HG02840 (cell line): ENCODE measurements around the gene RIMS4.

Source experiments
- ATAC-seq: cut with Tn5 transposase; IDR thresholded peaks from one replicate; pipeline ENCODE4 v1.9.1; 2021; ENCODE audit warnings: mild to moderate bottlenecking, moderate library complexity, moderate number of reproducible peaks; ENCODE audit not compliant: unreplicated experiment, low FRiP score

RIMS4 gene

DNA sequence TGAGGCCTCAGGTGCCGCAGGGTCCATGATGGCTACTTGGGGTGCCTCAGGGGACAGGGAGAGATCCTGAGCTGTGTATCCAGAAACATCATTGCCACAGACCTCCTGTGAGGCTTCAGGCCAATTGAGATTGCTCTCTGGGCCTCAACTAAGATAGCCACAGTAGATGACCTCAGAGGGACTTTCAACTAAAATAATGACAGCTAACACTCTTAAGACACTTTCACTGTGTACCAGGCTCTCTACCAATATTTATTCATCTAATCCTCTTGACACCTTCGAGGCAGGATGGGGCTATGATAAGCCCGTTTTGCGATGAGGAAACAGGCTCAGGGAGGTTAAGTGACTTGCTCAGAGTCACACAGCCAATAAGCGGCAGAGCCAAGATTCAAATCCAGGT is 10.7 kb downstream of the RIMS4 start:
- ATAC-seq, result no peak

DNA sequence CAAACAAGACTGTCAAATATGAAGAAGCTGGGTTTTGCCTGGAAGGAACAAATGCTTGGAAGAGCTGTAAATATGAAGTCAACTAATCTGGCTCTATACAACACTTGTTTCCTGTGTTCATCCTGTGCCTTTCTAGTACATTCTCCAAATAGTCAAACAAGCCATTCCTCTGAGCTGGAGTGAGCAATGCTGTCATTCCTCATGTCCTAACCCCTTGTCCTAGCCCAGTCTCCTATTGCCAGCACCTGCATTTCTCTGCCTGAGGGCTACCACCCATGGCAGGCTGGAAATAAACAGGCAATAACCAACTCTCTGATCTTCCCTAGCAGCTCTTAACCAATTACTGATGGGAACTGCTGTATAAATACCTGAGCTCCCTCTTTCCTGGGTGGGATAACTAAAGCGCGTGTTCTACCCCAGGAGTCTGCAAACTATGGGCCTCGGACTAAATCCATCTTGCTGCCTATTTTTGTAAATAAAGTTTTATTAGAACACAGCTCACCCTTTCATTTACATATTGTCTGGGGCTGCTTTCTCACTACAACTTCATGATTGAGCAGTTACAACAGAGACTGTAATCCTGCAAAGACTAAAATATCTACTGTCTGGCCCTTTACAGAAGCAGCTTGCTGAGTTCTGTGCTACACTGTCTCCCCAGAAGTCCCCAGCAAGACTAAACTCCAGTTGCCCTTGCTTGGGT is 13.4 kb downstream of the RIMS4 start:
- ATAC-seq, result no peak

DNA sequence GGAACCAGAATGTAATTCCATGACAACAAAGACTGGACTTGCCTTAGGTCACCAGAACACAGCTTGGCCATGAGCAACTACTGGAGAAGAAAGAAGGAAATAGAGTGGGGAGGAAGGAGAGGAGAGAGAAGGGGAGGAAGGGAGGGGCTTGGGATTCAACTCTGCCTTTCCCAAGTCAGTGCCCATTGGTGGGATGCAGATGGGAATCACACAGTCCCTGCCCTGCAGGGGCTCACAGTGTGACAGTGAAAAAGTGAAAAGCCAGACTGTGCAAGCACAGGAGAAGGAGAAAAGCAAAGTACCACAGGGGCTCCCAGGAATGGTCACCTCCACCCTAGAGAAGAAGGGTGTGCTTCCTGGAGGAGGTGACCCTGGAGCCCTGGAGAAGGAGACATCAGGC is 14.0 kb downstream of the RIMS4 start:
- no peak for ATAC-seq

DNA sequence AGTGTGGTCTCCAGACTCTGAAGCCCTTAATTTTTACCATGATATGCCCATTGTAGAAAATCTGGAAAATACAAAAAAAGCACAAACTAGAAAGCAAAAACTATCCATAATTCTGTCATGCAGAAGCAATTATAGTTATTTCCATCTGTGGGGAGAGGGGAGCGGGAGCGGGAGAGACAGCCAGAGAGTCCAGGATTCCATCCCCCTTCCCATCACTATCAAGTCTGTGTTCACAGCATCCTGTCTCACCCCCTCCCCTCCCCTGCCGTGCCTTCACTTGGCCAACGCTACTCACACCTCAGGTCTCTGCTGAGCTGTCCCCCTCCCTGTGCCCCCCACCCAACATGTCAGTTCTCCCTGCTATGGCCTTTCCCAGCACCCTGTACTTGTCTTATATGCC is 14.5 kb downstream of the RIMS4 start:
- ATAC-seq, result no peak

DNA sequence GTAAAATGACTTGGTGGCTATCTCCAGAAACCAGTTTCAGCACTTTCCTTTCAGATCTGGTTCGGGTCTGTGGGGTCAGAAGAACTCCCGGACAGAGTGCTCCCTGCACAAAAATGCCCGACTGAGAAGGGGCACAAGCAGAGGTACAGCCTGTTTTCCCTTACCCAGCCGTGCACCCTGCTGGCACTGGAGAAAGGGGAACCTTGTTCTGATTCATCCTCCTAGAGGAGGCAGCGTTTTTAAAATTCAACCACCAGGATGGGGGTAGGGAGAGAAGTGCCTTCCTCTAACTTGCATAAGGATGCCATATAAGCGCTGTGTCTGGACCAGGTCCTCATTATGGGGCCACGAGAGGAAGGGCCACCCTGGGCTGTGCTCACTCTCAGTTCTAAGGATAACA is 17.6 kb downstream of the RIMS4 start:
- ATAC-seq, result no peak

DNA sequence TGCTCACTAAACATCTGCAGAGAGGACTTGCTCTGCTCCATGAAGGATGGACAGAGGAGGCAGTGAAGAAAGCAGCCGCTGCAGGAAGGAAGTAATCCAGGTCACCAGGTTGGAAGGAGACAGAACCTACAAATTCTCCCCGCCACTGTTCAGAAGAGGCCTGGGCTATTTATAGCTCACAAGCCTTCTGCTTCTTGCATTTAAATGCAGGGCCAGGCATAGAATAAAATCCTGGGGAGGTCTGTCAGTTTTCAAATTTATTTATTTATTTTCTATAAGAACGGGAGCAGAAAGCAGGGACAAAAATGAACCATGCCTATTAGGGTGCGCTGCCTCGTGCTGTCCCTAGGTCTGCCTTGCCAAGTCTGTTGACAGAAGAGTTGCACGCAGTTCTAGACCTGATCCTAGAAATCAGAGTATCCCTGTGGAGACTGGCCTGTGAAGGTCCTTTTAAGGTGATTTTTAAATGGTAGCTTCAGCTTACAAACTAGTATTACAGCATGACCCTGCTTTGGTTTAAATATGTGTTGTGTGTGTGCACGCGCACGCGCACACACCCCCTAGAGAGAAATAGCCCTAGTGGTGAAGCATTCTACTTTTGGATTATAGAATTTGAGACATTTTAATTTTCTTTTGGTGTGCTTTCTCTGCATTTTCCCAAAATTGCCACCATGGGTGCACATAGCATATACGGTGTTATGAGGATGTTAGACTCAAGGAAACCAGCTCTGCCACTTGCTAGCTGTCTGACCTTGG is 19.5 kb downstream of the RIMS4 start:
- no peak for ATAC-seq

DNA sequence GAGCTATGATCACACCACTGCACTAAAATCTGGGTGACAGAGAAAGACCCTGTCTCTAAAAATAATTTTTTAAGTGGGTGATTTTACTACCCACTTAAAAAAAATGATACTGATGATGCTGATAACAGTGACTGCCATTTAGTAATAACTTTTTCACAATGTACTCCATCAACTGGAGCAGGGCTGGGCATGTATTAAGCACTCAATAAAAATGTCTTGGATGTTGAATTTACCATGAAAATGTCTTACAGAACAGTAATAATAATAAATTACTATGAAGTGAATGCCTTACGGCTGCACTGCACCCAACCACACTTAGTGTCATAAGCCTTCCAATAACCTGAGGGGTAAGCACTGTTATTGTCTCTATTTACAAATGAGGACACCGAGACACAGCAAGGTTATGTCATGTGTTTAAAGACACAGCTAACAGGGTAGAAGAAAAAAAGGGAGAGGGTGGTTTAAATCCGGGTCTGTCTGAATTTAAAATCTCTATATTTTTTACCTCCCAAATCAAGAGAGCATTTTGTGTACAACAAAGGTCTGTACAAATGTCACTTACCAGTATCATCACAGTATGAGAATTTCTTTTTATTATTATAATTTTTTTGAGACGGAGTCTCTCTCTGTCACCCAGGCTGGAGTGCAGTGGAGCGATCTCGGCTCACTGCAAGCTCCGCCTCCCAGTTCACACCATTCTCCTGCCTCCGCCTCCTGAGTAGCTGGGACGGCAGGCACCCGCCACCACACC is 21.5 kb downstream of the RIMS4 start:
- no peak for ATAC-seq

DNA sequence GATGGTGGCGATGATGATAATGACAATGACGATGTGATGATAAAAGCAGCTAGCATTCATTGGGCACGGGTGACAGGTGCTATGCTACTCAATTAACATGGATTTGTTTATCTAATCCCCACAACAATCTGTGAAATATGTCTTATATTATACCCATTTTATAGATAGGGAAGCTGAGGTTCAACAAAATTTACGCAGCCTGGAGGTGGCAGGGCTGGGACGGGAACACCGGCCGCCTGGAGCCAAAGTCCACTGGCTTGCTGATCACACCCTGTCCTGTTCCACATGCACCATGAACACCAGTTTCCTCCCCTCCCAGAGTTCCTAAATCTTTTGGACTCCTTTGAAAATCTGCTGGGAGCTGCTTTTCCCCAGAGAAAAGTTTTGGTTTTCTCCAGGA is 23.0 kb downstream of the RIMS4 start:
- ATAC-seq, result no peak

DNA sequence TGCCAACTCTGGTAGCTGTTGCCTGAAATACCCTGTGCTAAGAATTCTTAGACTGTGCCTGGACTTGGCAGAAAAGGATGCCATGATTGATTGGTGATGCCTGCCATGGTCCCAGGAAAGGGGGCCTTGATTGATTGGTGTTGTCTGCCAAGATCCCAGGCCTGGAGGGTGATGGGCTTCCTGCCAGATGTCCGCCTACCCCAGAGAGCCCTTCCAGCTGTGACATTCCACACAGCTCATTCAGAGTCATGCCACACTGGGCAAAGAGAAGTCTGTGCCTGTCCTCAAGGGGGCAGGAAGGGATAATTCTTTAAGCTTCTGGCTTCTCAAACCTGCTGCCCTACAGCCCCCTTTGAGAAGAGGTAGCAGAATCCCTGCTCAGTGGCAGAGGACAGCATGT is 24.6 kb downstream of the RIMS4 start:
- no peak for ATAC-seq

DNA sequence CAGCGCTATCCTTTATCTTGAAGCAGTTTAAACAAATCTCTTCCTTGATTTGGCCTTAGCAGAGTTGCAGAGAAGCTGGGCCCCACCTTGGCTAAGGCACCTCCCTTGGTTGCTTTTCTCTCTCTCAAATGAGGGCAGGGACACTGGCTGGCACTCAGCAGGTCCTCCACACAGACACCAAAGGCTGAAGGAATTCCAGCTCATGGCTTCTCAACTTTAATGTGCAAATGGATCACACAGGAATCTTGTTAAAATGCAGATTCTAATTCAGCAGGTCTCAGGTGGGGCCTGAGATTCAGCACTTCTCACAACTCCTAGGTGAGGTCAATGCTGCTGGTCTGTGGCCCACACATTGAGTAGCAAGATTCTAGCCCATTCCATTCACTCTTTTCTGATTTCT is 25.7 kb downstream of the RIMS4 start:
- ATAC-seq, result no peak

DNA sequence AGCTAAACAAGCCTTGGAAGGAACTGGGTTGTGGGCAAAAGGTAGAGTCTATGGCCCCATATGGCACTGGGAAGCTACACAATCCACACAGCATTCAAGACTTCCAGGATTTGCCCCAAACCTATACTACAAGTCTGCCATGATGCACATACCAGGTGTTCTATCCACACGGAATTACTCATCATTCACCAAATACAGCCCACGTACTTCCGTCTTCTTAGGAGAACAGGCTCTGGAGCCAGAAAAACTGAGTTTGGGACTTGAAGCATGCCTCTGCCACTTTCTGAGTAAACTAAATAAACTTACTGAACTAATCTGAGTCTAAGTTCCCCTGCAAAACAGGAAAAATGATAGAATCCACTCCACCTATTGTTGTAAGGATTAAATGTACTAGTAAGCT is 28.6 kb downstream of the RIMS4 start:
- no peak for ATAC-seq

DNA sequence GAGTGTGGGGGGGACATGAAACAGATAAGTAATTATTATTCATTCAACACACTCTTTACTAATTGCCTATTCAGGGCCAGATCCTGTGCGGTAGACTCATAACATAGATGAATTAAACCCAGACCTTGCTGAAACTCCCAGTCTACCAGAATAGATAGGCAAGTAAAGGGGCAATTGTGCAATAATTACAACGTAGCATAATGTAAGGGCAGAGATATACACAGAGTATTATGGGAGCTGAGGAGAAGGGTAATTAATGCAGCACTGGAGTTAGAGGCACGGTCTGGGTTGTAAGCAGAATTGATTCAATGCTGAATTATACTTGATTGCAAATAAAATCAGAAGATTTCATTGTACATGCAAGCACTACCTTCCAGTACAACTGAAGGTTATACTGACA is 29.2 kb downstream of the RIMS4 start:
- no peak for ATAC-seq

DNA sequence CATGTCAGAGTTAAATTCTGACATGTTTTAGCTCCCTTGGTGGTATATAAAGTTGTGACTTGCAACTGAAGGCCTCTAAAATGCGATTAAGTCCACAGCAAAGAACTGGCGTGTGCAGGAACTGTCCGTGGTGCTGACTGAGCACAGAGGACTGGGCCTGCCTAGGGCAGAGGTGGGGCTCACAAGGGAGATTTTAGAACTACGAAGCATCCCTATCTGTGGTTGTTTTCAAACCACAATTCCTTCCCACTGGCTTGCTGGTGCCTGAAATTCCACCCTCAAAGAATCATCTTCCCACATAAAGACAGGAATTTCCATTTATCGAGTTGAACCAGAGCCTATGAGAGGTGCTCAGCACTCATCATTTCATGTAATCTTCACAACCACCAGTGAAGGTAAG is 30.1 kb downstream of the RIMS4 start:
- ATAC-seq, result no peak

DNA sequence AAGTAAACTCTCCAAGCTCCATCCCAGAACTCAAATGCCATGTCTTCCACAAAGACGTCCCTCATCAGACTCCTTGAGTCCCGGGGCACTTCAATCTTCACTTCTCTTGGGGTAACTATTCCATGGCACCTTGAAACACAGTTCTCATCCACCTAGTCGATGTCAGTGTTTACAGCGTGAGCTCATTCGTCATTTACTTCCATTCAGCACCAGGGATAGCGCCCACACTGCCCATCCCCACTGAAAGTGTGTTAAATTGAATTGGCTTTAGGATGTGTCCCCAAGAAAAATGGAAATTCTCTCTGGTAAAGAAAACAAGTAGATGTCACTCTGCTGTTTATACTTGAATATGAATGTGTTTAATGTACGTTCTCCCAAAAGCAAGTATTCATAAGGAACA is 33.4 kb downstream of the RIMS4 start:
- no peak for ATAC-seq

DNA sequence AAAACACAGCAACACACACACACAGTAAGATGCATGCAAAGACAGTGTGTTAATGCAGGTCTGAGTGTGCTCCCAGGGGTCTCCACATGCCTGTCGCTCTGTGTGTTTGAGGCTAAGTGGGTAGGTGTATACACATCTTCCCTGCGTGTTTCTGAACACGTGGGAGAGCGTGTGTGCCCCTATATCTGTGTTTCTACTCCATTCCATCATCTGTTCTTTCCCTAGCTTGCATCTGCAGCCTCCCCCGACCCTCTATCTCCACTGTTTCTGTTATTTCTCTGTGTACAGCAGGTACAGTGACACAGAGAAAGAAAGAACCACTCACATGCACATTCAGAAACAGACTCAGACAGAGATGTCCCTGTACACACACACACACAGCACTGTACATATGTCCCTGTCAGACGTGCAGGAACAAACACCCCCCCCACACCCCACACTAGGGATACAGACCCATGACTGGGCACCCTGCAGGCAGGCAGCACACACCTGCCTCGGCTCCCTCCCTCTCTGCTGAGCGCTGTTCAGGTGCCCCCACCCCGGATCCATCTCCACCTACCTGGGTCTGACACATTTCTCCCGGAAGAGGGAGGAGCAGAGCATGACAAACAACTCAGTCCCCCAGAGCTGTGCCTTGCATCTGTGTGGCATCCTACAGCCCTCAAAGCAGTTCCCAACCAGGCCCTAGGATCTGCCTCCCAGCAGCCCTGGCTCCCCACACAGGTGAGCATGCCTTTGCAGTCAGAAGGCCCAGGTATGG is 37.1 kb downstream of the RIMS4 start:
- ATAC-seq, result no peak

DNA sequence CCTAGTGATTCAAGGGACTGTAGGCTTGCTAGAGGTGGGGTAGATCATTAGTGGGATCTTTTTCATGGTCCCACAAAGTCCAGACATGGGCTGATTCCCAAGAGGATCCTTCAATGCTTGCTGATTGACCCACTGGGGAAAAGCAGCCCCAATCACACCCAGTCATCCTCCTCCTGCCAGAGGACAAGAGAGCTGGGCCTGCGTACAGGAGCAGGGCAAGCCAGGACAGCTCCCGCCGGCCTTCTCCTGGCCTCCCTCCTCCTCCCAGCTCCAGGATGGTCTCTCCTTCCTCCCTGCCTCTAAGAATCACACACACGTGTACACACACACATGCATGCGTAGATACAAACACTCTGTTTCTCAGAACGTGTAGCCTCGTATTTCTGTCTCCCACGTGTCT is 37.7 kb downstream of the RIMS4 start:
- no peak for ATAC-seq

DNA sequence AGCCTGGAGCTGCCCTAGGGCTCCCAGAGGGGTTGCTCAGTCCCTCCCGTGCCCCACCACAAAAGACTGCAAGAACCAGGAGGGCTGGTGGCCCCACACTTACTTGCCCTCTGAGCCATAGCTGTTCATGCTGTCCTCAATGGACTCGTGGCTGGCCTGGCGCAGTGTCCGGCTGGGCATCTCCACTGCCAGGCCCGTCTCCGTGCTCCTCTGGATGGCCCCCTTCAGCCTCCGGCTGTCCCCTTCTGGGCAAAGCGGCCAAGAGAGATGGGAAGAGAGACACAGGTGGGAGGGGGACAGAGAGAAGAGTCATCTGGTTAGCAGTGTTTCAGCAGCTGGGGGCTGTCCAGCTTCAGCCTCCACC is 39.2 kb downstream of the RIMS4 start:
- no peak for ATAC-seq

DNA sequence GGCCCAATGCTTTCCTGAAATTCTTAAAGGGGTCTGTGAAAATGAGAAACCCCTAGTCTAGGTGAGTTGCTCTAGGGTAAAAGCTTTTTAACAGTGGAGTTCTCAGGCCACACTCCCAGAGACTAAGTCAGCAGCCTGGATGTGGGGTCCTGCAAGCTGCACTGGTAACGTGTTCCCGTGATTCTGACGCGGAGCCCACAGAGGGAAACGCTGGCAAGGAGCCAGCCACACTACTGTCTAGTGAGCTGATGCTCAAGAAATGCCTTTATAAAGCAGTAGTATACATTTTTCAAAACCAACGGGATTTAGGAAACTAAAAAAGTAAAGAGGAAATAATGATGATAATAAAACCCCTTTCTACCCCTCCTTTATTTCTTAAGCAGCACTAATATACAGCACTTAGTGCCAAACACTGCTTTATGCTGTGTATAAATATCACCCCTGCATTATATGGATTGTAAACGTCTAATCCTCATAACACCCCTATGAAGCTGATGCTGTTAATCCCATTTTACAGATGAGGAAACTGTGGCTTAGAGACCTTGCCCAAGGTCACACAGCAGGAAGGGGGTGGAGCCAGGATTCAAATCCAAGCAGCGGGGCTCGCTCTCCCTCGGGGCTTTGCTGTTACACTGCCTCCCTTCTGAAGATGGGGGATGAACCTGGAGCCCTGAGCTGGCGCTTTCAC is 39.7 kb downstream of the RIMS4 start:
- no peak for ATAC-seq

DNA sequence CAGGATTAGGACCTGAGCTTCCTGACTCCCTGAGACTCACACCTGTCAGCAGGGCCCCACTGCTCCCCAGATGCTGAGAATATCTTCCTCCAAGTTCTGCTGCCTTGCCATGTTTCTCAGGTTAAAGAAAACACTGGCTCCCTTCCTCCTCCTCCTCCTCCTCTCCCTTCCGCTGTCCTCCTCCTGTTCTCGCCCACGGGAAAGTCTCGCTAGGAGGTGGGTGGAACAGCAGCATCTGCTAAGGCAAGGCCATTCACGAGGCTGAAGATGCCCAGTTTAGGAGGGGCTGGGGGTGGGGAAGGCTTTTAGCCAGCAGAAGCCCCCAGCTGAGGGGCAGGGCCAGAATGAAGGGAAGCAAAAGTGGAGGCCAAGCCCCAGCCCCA is 40.9 kb downstream of the RIMS4 start:
- ATAC-seq, result no peak

DNA sequence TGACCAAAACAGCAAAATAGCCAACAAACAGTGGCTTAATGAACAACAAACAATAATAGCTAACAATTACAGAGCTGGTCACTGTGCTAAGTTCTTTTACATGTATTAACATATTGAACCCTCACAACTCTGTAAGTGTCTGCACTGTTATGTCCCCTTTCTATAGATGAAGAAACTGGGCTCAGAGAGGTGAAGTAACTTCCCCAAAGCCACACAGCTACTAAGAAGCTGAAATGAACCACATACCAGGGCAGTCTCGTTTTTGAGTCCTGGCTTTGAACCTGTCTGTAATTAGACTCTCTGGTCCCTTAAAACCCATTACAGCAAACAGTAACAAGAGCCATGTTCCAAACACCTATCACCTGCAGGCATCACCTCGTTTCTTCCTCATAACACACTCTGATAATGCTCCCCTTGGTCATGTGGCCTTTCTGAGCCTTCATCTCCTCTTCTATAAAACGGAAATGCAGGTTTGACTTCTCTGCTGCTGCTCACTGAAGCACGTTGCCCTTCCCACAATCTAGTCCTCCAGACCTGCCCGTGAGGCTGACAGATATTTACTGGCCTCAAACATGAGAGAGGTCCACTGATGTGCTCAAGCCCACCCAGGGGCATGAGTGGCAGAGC is 41.4 kb downstream of the RIMS4 start:
- no peak for ATAC-seq
